HG02642 (cell line): ENCODE data around the gene MTUS2.

Experiments
- ATAC-seq: cut with Tn5 transposase; IDR thresholded peaks from one replicate; pipeline ENCODE4 v1.9.1; 2021; ENCODE audit warnings: mild to moderate bottlenecking; ENCODE audit not compliant: unreplicated experiment, poor library complexity

The MTUS2 gene

DNA sequence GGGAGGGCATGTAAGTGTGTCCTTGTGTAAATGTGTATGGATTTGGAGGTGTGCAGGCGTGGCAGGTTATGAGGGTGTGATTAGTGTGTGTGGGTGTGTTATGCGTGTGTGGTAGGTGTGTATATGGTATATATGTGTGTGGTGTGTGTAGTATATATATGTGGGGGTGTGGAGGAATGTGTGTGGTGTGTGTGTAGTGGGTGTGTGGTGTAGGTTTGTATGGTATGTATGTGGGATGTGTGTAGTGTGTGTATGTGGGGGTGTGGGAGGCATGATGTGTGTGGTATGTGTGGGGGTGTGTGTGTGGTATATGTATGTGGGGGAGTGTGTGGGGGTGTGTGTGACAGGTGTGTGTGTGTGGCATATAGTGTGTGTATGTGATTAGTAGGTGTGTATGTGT lies 671.1 kb downstream of the MTUS2 start:
- ATAC-seq: no peak

DNA sequence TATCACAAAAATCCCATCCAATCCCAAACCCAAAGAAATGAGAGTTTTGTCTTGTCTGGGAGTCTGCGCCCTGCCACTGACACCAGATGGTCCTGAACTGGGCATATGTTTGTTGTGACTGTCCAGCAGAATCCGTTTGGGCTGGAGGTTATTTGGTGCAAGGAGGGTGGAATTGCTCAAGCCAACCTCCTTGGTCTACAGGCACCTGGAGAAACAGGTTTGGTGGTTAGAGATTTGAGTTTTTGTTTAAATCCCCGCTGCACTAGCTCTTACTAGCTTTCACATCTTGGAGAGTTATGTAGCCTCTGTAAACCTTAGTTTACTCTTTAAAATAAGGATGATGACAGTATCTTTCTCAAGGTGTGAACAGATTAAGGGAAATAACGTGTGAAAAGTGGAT lies 673.7 kb downstream of the MTUS2 start:
- ATAC-seq: no peak

DNA sequence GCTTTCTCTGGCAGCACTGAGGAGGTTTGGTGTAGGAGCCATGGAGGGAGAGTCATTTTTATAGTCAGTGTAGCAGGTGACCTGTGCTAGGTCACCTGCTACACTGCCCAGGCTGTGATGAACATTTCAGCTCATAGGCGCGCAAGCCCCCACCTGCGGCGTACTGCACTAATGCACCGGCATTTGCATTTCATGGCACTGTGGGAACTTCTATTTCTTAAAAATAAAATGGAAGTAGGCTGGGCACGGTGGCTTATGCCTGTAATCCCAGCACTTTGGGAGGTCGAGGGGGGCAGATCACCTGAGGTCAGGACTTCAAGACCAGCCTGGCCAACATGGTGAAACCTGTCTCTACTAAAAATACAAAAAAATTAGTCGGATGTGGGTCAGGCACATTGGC lies 674.4 kb downstream of the MTUS2 start:
- no peak for ATAC-seq

DNA sequence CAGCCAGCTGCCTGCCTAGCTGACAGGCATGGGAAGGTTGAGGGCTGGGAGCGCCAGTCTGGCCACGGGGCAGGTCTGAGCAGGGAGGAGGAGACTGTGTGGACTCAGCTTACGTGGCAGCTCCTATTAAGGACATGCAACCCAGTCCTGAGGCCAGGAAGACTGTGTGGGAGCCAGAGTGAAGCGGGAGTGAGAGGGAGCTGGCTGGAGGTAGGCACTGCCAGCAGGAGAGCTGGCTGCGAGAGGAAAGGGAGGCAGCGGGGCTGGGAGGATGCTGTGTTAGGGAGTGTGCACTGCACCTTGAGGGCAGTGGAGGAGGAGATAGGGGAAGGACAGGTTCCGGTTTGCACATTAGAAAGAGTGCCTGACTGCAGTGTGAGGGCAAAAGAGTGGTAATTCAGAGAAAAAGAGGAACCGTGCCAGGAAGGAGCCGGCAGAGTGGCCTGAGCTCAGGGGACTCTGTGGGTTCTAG lies 676.1 kb downstream of the MTUS2 start:
- ATAC-seq: no peak

DNA sequence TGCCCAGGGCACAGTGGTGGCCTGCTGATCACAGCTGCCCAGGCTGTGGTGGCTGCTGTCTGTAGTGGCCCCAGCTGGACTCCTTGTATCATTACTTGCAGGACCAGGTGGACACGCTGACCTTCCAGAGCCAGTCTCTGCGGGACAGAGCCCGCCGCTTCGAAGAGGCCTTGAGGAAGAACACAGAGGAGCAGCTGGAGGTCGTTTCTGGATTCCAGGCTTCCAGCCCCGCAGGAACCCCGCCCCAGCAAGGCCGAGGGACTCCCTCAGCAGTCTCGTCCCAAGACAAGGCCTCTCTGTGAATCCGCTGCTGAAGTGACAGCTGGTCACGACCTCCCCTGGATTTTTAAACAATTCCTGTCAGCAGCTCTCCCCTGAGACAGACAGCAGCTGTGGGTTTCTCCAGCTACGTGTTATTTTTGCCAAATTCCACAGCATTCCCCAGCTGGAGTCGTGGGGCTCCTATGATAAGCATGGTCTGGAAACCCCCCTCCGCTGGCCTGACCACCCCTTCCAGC lies 677.1 kb downstream of the MTUS2 start:
- no peak for ATAC-seq

DNA sequence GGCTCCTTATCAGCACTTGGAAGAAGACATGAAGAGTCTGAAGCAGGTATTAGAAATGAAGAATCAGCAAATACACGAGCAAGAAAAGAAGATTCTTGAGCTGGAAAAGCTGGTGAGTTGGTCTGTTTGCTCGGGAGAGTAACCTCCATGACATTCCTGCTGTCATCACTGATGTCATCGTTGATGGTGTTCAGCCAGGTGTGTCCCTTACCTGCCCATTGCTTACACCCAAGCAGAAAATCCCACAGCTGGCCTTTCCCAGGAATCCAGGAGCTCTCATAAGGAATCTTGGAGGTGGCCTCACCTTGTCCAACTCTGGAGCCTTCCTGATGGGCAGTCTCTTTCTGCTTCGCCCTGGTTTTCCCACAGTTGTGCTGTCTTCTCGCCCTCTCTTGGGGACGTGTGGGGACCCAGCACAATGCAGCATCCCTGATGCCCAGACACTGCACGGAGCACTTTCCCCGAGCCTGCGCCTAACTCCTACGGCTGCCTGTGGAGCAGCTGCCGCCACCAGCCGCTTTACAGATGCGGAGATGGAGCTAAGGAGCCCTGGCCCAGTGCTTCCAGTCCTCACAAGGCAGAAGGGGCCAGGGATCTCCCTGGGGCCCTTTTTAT lies 678.4 kb downstream of the MTUS2 start:
- no peak for ATAC-seq

DNA sequence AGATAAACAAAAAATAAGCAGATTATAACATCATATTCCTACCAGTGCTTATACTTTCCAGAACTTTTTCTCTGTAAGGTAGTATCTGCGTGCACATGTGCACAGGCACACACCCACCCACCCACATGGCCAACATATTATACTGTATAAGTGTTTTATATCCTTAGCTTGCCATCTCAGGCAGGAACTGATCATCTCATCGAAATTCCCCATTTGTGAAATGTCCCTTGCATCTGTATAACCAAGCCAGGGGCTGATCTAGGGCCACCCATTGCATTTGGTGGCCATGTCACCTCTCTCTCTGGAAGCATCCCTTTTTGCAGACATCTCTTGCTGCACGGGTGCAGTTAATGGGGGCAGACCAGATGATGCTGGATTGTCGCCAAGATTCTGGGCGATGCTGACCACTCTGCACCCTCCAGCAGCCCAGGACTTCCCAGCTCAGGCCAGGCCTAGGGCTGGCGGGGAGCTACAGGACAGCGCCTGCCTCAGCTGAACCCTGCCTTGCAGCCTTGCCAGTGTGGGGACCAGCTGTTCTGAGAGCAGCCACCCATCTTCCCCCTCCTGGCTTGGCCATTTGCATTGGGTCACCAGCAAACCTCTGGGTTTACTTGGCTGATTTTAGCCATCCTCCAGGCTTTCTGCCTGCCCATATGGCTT lies 679.5 kb downstream of the MTUS2 start:
- no peak for ATAC-seq

DNA sequence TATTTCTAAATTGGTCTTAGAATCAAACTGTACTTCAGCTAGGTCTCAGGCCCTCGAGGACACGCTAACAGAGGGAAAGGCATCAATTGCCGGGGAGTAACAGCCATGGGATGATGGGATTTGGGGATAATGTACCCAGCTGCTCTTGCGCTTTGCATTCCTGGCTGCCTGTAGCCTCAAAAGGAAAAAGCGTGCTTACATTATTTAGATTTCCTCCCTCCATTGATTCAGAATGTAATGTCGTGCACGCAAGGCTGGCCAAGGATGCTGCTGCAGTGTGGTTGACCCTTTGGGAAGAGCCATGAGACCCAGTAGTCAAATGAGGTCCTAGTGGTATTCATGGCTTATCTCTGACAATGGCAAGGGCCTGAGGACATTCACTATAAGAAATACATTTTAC lies 680.2 kb downstream of the MTUS2 start:
- no peak for ATAC-seq

DNA sequence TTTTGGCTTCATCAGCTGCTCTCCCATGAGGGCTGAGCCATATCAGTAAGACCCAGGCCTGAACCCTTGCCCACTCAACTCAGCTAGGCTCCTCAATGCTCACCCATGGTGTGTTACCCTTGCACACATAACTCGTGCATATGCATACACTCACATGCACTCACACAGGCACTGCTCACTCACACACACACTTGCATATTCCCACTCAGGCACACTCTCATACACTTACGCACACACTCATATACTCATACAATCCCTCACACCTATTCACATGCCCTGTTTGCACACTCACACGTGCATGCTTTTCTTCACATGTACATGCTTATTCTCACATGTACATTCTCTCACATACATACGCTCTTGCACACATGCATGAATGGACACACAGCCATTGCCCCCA lies 681.5 kb downstream of the MTUS2 start:
- no peak for ATAC-seq

DNA sequence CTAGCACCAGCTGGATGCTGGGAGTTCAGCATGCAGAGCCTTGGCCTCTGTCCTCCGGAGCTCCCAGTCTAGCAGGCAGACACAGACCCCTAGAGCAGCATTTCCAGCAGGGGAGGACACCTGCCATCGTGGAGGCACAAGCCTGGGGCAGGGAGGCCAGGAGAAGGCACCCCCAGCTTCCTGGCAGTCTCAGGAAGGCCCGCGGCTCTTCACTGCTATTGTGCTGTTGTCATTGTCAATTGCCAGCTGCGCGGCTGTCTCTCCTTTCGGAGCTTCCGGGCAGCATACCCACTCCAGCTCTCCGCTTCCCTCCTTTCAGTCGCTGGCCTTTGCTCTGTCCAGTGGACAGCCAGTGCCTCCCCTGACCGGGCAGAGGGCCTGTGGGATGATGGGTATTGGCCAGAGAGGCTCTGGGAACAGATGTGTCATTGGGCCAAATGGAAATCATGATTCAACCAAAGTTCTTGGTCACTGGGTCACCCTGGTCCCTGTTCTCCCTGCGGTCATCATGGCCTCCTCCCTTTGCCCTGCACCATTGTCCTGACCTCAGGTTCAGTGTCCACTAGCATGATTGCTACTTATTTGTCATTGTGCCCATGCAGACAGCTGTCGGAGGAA lies 682.4 kb downstream of the MTUS2 start:
- ATAC-seq: no peak

DNA sequence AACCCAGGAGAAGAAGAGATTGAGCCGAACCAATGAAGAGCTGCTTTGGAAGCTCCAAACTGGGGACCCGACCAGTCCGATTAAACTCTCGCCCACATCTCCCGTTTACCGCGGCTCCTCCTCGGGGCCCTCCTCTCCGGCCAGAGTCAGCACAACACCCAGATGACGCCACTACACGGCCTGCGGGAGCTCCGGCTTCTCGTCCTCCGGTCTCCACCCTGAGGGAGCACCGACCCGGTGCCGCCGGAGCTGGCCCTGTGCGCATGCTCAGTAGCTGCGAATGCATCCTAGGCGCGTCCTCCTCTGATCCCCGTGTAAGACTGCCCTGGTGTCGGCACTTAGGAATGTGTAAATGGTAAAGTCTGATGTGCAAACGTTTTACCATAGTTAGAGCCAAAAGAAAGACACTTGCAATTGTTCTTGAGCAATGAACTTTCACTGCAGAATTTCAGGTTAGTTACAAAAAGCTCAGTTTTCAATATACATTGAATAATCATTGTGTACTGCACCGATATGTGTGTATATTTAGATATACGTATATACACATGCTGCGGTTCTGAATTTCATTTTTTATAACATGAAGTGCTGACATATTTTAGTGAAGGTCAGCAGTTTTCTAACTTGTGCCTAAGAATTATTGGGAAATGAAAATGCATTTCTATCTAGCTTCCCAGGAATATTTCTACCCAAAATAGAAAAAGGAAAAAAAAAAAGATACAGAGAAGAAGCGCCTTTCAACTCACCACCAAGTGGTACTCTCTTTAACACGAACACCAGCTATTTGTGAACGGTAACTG lies 683.1 kb downstream of the MTUS2 start:
- ATAC-seq: no peak

DNA sequence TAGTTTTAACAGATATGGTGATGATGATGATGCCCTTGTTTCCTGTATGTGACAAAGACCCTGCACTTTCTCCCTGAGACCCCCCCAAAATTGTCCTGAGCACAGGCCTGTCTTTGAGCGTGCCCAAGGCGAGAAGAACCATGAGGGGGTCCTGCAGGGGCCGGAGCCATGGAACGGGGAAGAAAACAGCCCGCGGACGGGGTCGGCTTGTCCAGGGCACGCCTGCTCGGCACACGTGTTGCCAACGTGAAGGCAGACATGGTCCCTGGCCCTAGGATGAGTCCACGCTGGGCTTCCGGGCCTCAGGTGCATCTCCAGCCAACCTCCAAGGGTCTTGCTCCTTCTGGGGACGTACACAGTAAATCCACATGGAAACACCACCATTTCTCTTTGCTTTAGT lies 684.6 kb downstream of the MTUS2 start:
- no peak for ATAC-seq

DNA sequence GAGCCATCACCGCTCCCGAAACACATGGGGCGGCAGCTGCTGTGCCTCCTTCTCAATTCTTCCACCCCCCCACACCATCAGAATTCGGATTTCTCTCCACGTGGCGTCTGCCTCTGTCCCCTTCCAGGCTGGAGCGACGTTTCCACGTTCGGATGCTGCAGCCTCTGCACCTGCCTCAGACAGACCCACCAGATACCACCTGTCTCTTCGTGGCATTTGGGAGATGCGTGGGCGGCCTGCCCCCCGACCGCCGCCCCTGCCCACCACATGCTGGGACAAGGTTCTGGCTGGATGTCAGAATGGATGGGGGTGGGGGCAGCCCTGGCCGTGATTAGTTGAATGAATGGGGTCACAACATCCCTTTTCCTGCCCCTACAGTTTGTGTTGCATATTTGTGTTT lies 685.4 kb downstream of the MTUS2 start:
- no peak for ATAC-seq

DNA sequence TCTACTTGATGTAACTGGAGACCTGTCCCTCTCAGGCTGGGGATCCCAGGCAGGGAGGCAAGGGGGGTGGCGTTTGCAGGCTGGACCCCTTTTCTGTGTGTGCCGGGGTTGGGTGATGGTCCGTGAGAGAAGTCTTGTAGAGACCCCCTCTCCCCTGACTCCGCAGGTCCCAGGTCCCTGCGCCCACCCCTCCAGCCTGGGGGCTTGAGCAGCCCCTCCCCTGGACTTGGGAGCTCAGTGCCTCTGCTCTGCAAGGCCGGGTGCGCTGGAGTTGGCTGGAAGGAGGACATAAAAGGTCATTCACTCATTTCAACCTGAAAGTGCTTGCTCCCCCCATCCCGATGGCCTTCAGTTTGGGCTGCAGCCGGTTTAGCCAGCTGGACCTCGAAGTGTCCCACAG lies 685.8 kb downstream of the MTUS2 start:
- ATAC-seq: no peak

DNA sequence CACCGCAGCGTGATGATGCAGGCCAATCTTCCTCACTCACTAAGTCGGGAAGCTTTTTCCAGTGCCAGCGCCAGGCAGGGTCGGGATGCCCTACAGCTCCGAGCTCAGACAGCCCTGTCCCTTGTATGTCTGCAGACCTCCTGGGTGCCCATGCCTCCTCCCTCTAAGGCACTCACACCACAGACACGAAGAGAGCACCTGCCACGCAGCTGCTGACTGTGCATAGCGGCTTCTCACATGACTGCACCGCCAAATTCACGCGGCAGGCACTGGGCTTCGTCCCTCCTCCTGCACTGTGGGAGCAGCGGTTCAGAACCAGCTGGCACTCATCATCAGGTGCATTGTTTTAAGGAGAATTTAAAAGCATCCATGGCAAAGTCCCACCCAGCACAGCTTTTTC lies 687.2 kb downstream of the MTUS2 start:
- ATAC-seq: no peak

DNA sequence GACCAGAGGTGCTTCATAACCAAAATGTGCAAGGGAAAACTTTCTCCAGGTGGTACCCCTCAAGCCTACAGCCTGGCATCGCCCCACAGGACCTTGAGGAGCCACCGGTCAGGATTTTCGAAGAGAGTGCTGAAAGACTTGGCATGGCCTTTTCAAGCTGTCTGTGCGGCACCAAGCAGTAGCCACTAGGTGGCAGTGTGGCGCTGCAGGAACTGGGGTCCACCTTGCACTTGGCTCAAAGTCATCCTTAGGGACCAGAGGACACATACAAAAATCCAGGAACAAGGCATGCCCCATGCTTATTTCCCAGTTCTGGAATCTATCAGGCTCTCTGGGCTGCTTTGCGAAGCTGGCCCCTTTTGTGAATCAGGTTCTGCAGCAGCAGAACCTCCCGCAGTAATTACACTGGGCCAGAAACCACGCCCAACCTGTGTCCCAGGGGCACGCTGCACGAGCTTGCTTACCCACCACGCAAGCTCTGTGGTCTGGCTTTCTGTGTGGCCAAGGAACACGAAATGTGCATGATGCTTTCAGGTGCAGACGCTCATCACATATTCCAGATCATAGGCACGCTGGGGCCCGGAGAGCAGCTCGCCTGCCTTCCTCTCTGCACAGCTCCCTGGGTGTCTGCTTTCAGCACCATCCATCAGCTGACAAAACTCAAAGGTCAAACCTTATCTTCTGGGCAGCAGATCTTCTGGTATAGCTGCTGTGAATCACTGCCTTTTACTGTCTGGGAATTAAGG lies 688.2 kb downstream of the MTUS2 start:
- peak; percentile 79 for ATAC-seq

DNA sequence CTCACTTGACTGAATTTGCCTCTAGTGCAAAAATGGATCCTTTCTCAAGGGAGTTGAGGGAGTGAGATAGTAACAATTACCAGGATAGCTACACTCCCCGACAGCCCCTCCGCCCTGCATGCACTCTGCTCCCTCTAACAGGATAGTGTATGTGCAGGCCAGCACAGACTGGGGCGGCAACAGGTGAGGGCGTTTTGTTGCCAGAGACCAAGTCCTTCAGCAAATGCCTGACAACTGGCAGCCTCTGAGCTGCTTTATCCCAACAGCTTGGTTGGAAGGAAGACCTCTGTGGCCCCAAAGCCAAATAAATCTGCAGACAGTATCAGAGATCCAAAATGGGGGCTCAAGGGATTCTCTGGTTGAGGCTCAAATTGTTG lies 688.7 kb downstream of the MTUS2 start:
- no peak for ATAC-seq

DNA sequence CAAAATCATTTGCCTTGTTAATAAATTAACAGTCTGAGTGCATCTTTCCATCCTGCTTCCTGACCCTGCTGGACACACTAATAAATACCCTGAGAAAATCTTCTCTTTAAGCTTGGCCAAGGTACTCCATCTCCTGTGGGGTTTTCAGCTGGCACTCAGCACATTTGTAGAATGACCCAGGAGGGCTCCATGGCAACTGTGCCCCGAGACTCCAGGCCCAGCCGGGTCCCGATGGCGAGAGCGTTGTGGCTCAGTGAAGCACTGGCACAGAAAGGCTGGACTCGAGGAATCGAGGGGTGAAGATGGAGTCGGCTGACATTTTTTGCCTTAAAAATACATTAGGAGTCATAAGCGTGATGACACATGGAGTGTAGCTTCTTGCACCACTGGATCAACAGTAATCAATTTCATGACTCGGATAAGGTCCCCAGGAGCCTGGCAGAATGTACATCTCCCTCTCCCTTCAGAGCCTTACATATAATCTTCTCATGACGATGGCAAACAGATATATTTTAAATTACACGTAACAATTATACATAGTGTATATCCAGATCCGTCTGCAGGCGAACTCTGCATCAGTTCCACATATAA lies 690.0 kb downstream of the MTUS2 start:
- ATAC-seq: no peak

DNA sequence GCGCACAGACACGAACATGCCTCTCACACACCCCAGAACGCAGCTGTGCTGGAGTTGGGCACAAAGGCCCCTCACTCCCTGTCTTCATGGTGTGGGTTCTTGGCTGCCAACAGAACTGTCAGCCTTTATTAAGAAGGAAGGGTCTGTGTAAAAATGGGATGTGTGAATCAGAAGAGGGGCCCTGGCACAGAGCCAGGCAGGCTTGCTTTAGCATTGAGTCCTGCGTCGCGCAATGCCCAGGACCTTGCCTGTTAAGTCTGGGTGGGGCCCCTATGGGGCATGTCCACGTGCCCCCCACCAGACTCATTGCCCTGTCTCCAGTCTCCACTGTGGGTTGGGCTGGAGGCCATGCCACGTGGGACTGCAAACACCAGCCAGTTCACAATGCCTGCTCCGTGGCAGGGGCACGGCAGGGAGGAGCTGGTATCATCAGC lies 690.5 kb downstream of the MTUS2 start:
- ATAC-seq: no peak
